Esophagus muscularis mucosa (tissue), 4 donors: Measurements from ENCODE around the gene SLC27A1.

Experiments
- CTCF ChIP-seq, 3 experiments: fragments of 200-600 bp in 2 of 3; fragments of 450-650 bp in 1 of 3; sonication (generic) in 2 of 3; IDR thresholded peaks; one replicate each; pipeline ENCODE4 v1.5.1; 2017 to 2019; ENCODE audit warnings: antibody characterized with exemption in 3 of 3, mild to moderate bottlenecking in 2 of 3, moderate library complexity in 1 of 3
- EP300 ChIP-seq: sonication (generic); formaldehyde crosslinking; IDR thresholded peaks from one replicate; pipeline ENCODE4 v1.6.1; 2017; ENCODE audit warnings: antibody characterized with exemption
- POLR2AphosphoS5 ChIP-seq, 2 donors: sonication (generic); formaldehyde crosslinking; IDR thresholded peaks; one replicate each; pipeline ENCODE4 v1.6.1; 2017; ENCODE audit warnings: antibody characterized with exemption in 2 of 2

- TF ChIP-seq CTCF (IDR thresholded peaks at IDR 0.05) = no peak
- no peak for TF ChIP-seq POLR2AphosphoS5 (IDR thresholded peaks at IDR 0.05)
- no peak for TF ChIP-seq EP300
Measured at GRCh38 chr19:17455308-17456123, 14.8 kb upstream of the SLC27A1 start.
